Activated effector memory CD4-positive, alpha-beta T cell treated with anti-CD3 and anti-CD28 coated beads, Interleukin-2, amount 50 U/mL, for 16 hours (primary cell): ENCODE data around the gene PAMR1.
"Not testable (repeated sequence)": the region's sequence is repeated elsewhere in the genome, so short reads cannot be mapped to it uniquely, and the experiment has no call there.

Experiments used
- DNase-seq: peaks from one replicate; pipeline ENCODE4 v3.0.0-alpha.2; 2020

The PAMR1 gene

GRCh38 chr11:35541621-35542375 is 16.4 kb upstream of the PAMR1 start:
- DNase-seq, result no peak

- no peak for DNase-seq
Observed at GRCh38 chr11:35540526-35540925, 15.1 kb upstream of the PAMR1 start.

DNA sequence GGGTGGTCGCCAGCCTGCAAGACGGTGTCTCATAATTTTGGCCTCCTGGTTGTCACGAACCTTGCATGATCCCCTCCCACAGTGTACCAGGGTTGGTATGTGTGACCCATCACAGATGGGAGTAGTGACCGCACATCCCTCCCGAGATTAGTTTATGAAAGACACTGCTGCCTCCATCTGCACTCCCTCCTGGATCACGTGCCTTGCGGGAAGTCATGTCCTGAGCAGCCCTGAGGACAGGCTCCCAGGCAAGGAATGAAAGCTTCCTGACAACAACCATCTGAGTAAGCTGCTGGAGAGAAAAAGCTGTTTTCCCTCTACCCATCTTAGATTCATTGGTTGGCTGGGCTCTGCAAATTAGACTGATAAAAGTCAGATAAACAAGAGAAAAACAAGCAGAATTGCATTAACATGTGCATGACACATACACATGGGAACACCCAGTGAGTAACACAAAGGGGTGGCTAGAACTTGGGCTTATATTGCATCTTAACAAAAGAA is 14.4 kb upstream of the PAMR1 start:
- DNase-seq, result no peak

DNA sequence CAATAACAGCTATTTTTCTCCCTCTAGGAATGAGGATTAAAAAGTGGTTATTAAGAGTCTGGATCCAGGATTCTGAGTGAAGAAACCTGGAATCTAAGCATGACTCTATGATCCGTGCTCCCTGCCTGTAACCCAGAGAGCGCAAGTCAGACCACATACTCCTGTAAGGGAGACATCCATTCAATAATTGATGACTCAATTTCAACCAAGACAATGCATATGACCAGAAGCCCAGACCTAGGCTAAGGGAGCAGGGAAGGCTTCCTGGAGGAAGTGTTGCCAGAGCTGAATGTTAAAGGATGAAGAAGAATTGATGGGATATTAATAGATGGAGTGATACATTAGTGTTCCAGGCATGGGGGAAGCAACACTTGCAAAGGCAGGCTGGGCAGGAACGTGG is 13.8 kb upstream of the PAMR1 start:
- DNase-seq, result no peak

GRCh38 chr11:35536470-35536869 is 11.1 kb upstream of the PAMR1 start:
- no peak for DNase-seq

- no peak for DNase-seq
Observed at GRCh38 chr11:35531246-35531645, 5.8 kb upstream of the PAMR1 start.

DNA sequence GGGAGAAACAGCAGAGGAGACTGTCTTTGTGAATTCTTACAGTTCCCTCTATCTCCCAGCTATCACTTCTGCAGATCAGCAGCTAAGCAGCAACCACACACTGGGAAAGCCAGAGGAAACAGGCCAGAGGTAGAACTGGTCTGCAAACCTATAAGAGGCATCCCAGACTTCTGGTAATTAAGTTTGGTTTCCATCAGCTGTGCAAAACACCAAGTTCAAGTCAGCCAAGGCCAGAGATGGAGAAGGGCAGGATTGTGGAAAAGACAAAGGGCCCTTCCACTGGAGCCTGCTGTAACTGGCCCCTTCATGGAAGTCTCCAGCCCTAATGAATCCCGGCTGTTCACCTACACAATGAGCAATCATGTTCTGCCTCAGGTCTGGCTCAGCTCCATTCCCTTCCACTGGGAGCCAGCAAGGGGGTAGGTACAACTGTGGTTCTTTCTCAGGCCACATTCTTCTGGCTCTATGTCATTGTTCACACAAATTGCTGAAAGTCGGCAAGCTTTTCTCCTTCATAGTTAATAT is 4.6 kb upstream of the PAMR1 start:
- no peak for DNase-seq

- DNase-seq, result no peak
Observed at GRCh38 chr11:35526370-35526792, 965 bp upstream of the PAMR1 start.

DNA sequence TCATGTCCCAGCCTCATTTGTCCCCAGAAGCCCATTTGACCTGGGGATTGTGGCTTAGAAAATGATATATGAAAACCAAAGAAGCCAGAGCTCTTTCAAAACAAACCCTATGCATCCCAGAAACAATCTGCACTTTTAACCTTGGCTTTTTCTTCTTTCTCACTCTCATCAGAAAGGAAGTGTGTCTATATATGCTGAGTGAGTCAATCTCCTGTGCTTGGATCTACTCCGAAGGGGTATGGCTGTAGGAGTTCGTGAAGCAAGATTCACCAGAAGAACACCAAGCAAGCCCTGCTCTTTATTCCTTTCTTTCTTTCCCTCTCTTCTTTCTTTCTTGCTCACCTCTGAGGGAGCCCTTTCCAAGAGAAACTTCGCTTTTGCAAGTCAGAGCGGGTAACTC is 636 bp downstream of the PAMR1 start:
- no peak for DNase-seq

GRCh38 chr11:35523861-35524260 is 1.6 kb downstream of the PAMR1 start:
- DNase-seq, result no peak

GRCh38 chr11:35523331-35523768 is 2.1 kb downstream of the PAMR1 start:
- no peak for DNase-seq

- DNase-seq, result not testable (repeated sequence)
Observed at GRCh38 chr11:35522091-35522490, 3.3 kb downstream of the PAMR1 start.

DNA sequence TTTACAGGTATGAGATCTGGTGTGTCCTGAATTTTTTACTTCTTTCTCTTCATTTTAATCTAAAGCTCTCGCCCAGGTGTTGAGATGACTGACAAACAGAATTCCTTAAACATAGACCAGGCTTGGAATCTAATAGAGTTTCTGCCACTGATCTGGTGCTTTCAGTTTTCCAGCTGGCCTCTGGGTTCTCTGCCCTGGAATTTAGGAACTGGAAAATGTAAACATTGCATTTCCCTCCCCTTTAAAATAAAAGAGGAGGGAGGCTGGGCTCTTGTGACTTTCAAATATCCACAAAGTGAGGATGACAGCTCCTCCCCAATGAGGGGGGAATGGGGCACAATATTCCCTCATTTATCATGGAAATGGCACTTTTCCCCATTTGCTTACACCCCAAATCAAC is 5.0 kb downstream of the PAMR1 start:
- DNase-seq, result no peak

DNA sequence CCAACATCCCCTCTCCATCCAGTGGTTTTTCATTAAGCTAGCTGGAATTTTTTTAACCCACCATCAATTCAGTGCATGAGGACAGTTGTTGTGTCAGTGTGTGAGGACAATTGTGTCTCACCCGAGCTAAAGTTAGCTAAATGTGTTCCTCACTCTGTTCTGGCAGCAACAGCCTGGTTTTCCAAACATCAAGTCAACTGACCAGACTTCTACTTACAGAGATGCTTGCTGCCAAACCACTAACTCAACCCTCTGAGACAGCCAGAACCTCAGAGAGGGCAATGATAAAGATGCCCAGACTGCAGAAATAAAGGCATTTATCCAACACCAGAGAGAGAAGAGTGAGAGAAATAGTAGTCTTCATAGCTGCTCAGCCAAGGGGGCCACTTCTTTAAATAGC is 6.7 kb downstream of the PAMR1 start:
- no peak for DNase-seq

DNA sequence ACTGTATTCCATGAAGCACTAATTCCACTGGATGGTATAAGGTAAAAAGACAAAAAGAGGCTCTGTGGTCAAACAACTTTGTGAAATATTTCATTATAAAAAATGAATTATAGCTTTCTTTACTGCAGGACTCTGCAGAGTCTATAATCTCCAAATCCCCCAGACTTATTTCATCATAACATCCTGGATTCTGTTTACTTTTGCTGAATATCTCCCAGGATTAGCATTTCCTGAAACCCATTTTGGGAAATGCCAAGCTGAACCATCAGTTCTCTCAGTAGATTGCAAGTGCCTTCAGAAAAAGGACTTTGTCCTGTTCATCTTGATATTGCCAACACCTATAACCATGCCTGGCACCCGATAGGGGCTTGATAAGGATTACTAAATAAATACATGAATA is 7.9 kb downstream of the PAMR1 start:
- no peak for DNase-seq

DNA sequence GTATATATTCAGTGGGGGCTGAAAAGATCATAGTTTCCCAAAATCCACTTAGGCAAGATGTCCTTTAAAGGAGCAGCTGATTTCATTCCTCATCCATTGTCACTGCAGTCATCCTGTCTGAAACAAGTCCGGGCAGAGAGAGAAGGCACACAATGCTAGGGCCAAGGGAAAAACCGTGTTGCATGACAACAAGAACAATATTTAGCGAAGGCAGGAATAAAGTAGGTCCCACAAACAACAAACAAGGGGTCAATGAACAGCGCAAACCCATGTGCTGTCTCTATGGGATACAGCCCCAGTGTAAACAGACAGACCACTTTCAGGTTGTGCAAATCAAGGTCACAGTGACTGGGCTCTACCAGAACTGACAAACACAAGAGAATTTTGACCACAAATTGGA is 9.0 kb downstream of the PAMR1 start:
- no peak for DNase-seq

DNA sequence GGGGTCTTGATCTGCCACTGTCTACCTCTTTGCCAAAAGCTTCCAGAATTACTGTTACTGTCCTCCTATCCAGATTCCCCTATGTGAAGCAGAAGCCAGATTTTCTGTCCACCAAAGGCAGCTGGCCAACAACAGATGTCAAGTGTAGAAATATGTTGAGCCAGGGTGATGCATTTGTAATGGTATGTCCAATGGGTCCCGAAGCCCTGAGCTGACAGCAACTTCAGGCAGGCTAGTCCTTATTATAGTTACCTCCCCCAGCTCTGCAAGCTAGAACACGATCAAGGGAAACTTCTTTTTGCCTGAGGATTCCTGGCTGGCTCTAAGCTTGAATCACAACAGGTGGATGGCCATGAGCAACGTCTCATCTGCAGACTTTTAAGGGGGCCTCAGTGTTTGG is 10.2 kb downstream of the PAMR1 start:
- no peak for DNase-seq

DNA sequence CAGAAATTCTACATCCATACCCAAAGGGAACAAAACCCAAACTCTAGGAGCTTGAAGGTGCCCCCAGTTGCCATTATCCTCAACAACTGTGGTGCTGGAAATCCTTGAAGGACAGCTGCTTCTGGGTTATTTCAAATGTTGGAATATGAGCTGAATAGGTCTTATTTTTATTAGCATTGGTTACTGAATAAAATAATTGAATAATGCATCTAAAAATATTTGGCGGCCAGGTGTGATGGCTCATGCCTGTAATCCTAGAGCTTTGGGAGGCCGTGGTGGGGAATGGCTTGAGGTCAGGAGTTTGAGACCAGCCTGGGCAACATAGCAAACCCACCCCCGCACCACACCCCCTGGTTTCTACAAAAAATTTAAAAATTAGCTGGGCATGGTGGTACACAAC is 10.9 kb downstream of the PAMR1 start:
- DNase-seq, result no peak

DNA sequence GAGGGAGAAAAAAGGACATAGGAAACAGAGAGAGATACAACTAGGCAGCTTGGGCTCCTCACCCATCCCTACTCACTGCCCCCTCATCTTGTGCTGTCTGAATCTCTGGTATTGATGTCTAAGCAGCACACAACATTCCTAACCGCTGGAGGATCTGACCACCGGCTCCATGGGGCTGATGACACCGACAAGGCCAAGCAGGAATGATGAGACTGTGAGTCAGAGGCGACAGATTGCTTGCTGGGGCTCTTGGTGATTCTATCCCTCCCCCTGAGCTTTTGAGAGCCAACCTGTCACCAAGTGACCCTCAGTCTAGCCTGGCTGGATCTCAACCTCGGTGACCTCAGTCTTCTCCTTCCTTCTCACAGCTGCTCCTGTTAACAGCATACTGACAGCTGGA is 13.8 kb downstream of the PAMR1 start:
- DNase-seq, result no peak

DNA sequence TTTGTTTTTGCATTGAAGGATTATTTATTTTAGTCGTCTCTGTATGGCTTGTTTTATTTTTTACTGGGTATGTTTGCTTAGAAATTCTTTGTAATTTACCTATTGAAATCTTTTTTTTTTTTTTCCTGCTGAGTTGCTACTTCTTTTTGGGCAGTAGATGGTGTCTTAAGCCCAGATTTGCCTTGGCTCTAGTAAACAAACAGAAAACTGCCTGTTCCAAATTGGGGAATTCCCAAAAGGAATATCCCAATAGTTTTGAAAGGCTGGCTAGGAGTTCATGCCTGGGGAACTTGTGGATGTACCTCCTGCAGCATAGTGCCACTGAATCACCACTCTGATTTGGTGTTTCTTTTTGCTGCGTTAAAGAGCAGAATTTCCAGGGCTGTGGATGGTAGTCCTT is 17.7 kb downstream of the PAMR1 start:
- DNase-seq, result no peak

GRCh38 chr11:35501776-35502175 is 23.6 kb downstream of the PAMR1 start:
- no peak for DNase-seq

DNA sequence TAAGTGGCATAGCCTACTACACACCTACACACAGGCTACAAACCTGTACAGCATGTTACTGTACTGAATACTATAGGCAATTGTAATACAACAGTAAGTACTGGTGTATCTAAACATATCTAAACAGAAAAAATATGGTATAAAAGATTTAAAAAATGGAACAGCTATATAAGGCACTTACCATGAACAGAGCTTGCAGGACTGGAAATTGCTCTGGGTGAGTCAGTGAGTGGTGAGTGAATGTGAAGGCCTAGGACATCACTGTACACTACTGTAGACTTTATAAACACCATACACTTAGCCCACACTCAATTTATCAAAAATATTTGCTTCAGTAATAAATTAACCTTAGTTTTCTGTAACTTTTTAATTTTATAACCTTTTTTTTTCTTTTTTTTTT is 24.7 kb downstream of the PAMR1 start:
- no peak for DNase-seq

DNA sequence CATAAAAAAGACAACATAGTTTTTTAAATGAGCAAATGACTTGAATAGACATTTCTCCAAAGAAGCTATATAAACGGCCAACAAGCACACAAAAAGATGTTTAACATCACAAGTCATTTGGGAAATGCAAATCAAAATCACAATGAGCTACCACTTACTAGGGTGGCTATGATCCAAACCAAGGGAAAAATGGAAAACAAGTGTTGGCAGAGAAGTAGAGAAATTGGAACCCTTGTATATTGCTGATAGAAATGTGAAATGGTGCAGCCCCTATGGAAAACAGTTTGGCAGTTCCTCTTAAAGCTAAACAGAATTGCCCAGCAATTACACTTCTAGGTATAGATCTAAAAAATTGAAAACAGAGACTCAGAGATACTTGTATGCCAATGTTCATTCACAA is 29.0 kb downstream of the PAMR1 start:
- DNase-seq, result no peak

DNA sequence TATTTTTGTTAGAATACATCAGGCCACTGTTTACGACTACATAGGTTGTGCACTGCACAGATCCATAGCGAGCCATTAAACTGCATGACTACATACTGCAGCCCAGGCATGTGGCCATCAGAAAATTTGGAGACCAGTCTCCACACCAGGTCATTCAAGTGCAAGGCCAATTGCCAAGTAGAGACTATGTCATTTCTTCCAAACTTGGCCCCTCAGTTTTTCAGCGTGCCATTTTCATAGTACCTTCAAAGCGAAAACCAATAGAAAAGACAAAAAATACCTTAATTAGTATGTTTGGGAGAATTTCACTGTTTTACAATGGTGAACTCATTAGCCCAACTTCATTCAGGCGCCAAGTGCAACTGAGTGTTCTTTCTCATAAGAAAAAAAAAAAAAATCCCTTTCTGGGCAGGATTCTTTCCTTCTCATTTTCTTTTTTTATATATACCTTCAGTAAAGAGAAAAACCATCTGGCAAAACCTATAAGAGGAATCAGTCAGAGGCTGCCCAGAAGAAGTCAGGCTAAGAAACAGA is 30.4 kb downstream of the PAMR1 start:
- DNase-seq, result no peak
